A673 (cell line): ENCODE data around the gene ABI3. TPM values are rescaled to one million over a fixed set of nuclear protein-coding genes. Genes with fewer than 3 reads are reported as not detected.

ENCODE experiments used
- BruUV-seq: library from RNA; stranded (reverse); fragments of 400-500 nt; replicated peaks from 2 replicates; lab custom pipeline; 2021; lab: Mats Ljungman, UMichigan
- CTCF ChIA-PET: fragments of 300-600 bp; sonication (Branson Sonifier 250); formaldehyde crosslinking; loops from one replicate; lab custom pipeline; 2022; ENCODE audit warnings: antibody characterized with exemption; lab: Charles Lee
- POLR2A ChIA-PET: fragments of 300-600 bp; sonication (Branson Sonifier 250); formaldehyde crosslinking; loops from one replicate; lab custom pipeline; 2022; ENCODE audit warnings: antibody characterized with exemption; ENCODE audit not compliant: low non-redundant PET; lab: Charles Lee
- DNase-seq: peaks from one replicate; pipeline ENCODE4 v3.0.0-alpha.2; 2015; ENCODE audit warnings: low spot score
- H3K27ac ChIP-seq: fragments of 200-600 bp; sonication (generic); 2 replicates; pipeline ENCODE4 v1.5.1; 2016; ENCODE audit warnings: mixed run types, low read depth, mild to moderate bottlenecking, mixed read lengths, antibody characterized with exemption, low read length; ENCODE audit not compliant: poor library complexity, severe bottlenecking
- H3K27me3 ChIP-seq: fragments of 200-600 bp; sonication (generic); replicated peaks from 2 replicates; pipeline ENCODE4 v1.6.1; 2017; ENCODE audit warnings: mixed run types, low read depth, mild to moderate bottlenecking, mixed read lengths, antibody characterized with exemption, low read length; ENCODE audit not compliant: insufficient read depth, poor library complexity
- H3K36me3 ChIP-seq: fragments of 200-600 bp; sonication (generic); 2 replicates; pipeline ENCODE4 v1.6.1; 2016; ENCODE audit warnings: mixed run types, mild to moderate bottlenecking, mixed read lengths, antibody characterized with exemption, low read length; ENCODE audit not compliant: insufficient read depth, poor library complexity, severe bottlenecking
- H3K4me1 ChIP-seq: fragments of 200-600 bp; sonication (generic); 2 replicates; pipeline ENCODE4 v1.6.1; 2017; ENCODE audit warnings: mixed run types, mild to moderate bottlenecking, mixed read lengths, antibody characterized with exemption, low read length; ENCODE audit not compliant: insufficient read depth, poor library complexity, severe bottlenecking
- H3K4me3 ChIP-seq: fragments of 200-600 bp; sonication (generic); 2 replicates; pipeline ENCODE4 v1.5.1; 2016; ENCODE audit warnings: low read depth, mixed run types, mild to moderate bottlenecking, mixed read lengths, low read length; ENCODE audit not compliant: poor library complexity, severe bottlenecking
- H3K9me3 ChIP-seq: fragments of 200-600 bp; sonication (generic); 2 replicates; pipeline ENCODE4 v1.6.1; 2016; ENCODE audit warnings: mixed run types, low read depth, mild to moderate bottlenecking, mixed read lengths, antibody characterized with exemption, low read length; ENCODE audit not compliant: poor library complexity, severe bottlenecking
- EZH2 ChIP-seq: fragments of 200-600 bp; sonication (generic); IDR thresholded peaks from 2 replicates; pipeline ENCODE4 v1.6.1; 2017; ENCODE audit warnings: borderline replicate concordance, low read depth, mild to moderate bottlenecking, mixed read lengths, antibody characterized with exemption, low read length; ENCODE audit not compliant: poor library complexity, severe bottlenecking
- intact Hi-C: fragments of 100-400 bp; cut with micrococcal nuclease; formaldehyde crosslinking; loops from one replicate; pipeline ENCODE4 v1.10.0; 2022; ENCODE audit not compliant: unreplicated experiment
- total RNA-seq: library from RNA; stranded (reverse); gene quantifications from 2 replicates; pipeline ENCODE4 v1.2.3, GENCODE V29; 2021
- TF ChIP-seq, protein P1 (sequence below): fragments of 300-800, 200-600 bp; sonication (generic); conservative IDR thresholded peaks from 2 replicates; pipeline ENCODE4 v1.5.1; 2017; ENCODE audit warnings: low read depth, mild to moderate bottlenecking, antibody characterized with exemption, low read length, moderate library complexity, mixed read lengths

ABI3 gene
- total RNA-seq, 1 experiment from 2014 or later: 9.7 TPM

DNA sequence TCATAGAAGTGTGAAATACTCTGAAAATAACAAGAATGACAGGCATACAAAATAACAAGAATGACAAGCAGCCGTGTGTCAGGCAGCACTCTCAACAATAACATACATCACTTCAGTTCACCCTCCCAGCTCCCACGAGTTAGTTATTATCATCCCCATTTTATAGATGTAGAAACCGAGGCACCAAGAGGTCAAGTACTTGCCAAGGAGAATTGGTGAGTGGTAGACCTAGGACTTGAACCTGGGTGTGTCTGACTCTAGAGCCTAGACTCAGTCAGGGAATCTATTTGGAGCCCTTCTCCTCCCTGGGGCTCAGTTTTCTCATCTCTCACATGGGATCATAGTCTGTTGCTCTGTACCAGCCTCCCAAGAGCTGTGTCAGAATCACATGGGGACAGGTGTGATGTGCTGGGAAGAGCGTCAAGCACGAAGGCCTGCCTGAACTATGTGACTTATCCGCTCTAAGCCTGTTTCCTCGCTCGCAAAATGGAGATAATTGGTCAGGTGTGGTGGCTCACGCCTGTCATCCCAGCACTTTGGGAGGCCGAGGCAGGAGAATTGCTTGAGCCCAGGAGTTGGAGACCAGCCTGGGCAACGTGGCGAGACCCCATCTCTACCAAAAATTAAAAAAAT lies 39.5 kb downstream of the ABI3 start:
- Histone ChIP-seq H3K36me3 (no peaks in the 10 kb centered on the region), H3K9me3 (no peaks in the 10 kb centered on the region), H3K4me1 (peaks cover 10% of the 10 kb centered on the region), H3K27me3 (no peaks in the 10 kb centered on the region), H3K4me3 (no peak overlapping the region), H3K27ac (no peak overlapping the region)
- ChIA-PET POLR2A (no interaction called here), CTCF (no interaction called here)
- TF ChIP-seq, protein P1, sequence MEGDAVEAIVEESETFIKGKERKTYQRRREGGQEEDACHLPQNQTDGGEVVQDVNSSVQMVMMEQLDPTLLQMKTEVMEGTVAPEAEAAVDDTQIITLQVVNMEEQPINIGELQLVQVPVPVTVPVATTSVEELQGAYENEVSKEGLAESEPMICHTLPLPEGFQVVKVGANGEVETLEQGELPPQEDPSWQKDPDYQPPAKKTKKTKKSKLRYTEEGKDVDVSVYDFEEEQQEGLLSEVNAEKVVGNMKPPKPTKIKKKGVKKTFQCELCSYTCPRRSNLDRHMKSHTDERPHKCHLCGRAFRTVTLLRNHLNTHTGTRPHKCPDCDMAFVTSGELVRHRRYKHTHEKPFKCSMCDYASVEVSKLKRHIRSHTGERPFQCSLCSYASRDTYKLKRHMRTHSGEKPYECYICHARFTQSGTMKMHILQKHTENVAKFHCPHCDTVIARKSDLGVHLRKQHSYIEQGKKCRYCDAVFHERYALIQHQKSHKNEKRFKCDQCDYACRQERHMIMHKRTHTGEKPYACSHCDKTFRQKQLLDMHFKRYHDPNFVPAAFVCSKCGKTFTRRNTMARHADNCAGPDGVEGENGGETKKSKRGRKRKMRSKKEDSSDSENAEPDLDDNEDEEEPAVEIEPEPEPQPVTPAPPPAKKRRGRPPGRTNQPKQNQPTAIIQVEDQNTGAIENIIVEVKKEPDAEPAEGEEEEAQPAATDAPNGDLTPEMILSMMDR: no peak
- no peak for TF ChIP-seq EZH2
- intact Hi-C loops: no loop called here
- DNase-seq: no peak
- no TSS peak for BruUV-seq

DNA sequence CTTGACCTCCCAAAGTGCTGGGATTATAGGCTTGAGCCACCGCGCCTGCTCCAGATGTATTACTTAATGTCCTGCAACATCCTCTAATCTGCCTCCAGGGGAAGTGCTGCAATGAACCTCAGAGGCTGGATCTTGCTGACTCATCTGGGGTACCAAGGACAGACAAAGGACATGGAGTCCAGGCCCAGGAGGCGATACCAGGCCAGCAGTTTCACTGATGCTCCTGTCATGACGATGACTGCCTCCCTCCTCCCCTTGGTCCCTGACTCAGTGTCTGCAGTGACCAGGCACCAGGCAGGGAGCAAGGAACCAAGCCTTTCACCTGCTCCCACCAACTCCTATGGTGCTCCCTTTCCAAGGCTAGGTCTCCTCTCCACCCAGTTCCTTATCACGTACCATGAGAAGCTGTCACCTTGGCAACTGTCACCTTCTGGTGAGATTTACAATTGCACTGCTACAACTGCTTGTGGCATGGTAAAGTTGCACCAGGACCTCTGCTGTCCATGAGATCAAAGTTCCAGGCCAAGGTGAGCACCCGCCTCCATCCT lies 41.7 kb downstream of the ABI3 start:
- intact Hi-C loops: no loop called here
- H3K4me1 ChIP-seq: peaks cover 10% of the 10 kb centered on the region
- no peaks in the 10 kb centered on the region for H3K9me3 ChIP-seq
- ChIA-PET CTCF (no interaction called here), POLR2A (no interaction called here)
- H3K4me3 ChIP-seq: no peak overlapping the region
- TF ChIP-seq EZH2: no peak
- H3K27ac ChIP-seq: no peak overlapping the region
- DNase-seq: no peak
- BruUV-seq: no TSS peak
- H3K27me3 ChIP-seq: no peaks in the 10 kb centered on the region
- no peaks in the 10 kb centered on the region for H3K36me3 ChIP-seq

DNA sequence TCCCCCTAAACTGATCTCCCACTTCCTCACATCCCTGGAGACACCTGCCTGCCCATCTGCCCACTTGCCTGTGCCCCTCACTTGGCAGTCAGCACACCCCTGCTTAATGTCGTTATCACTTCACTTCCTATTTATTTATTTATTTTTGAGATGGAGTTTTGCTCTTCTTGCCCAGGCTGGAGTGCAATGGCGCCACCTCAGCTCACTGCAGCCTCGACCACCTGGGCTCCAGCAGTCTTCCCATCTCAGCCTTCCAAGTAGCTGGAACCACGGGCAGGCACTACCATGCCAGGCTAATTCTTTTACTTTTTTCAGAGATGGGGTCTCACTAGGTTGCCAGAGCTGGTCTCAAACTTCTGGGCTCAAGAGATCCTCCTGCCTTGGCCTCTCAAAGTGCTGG lies 43.6 kb downstream of the ABI3 start:
- CTCF ChIA-PET: interaction anchor here (0.6 kb wide), 1 partner anchor 33 kb away, joined by 3 read pairs; no protein-coding TSS in a partner anchor
- Histone ChIP-seq H3K27ac (no peak overlapping the region), H3K27me3 (no peaks in the 10 kb centered on the region), H3K36me3 (no peaks in the 10 kb centered on the region), H3K4me1 (peaks cover 7% of the 10 kb centered on the region), H3K9me3 (no peaks in the 10 kb centered on the region), H3K4me3 (no peak overlapping the region)
- DNase-seq: no peak
- POLR2A ChIA-PET: no interaction called here
- BruUV-seq: no TSS peak
- intact Hi-C loops: no loop called here
- TF ChIP-seq, protein P1: peak; percentile 34; the same call in 1 of the 2 replicates
- no peak for TF ChIP-seq EZH2
